HG03521 (cell line): ENCODE data around the gene PMS2.
"Not testable (repeated sequence)": the region's sequence is repeated elsewhere in the genome, so short reads cannot be mapped to it uniquely, and the experiment has no call there.

Source experiments
- ATAC-seq: cut with Tn5 transposase; IDR thresholded peaks from one replicate; pipeline ENCODE4 v1.9.1; 2021; ENCODE audit warnings: mild to moderate bottlenecking, moderate library complexity; ENCODE audit not compliant: unreplicated experiment

PMS2 gene, protein sequence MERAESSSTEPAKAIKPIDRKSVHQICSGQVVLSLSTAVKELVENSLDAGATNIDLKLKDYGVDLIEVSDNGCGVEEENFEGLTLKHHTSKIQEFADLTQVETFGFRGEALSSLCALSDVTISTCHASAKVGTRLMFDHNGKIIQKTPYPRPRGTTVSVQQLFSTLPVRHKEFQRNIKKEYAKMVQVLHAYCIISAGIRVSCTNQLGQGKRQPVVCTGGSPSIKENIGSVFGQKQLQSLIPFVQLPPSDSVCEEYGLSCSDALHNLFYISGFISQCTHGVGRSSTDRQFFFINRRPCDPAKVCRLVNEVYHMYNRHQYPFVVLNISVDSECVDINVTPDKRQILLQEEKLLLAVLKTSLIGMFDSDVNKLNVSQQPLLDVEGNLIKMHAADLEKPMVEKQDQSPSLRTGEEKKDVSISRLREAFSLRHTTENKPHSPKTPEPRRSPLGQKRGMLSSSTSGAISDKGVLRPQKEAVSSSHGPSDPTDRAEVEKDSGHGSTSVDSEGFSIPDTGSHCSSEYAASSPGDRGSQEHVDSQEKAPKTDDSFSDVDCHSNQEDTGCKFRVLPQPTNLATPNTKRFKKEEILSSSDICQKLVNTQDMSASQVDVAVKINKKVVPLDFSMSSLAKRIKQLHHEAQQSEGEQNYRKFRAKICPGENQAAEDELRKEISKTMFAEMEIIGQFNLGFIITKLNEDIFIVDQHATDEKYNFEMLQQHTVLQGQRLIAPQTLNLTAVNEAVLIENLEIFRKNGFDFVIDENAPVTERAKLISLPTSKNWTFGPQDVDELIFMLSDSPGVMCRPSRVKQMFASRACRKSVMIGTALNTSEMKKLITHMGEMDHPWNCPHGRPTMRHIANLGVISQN

DNA sequence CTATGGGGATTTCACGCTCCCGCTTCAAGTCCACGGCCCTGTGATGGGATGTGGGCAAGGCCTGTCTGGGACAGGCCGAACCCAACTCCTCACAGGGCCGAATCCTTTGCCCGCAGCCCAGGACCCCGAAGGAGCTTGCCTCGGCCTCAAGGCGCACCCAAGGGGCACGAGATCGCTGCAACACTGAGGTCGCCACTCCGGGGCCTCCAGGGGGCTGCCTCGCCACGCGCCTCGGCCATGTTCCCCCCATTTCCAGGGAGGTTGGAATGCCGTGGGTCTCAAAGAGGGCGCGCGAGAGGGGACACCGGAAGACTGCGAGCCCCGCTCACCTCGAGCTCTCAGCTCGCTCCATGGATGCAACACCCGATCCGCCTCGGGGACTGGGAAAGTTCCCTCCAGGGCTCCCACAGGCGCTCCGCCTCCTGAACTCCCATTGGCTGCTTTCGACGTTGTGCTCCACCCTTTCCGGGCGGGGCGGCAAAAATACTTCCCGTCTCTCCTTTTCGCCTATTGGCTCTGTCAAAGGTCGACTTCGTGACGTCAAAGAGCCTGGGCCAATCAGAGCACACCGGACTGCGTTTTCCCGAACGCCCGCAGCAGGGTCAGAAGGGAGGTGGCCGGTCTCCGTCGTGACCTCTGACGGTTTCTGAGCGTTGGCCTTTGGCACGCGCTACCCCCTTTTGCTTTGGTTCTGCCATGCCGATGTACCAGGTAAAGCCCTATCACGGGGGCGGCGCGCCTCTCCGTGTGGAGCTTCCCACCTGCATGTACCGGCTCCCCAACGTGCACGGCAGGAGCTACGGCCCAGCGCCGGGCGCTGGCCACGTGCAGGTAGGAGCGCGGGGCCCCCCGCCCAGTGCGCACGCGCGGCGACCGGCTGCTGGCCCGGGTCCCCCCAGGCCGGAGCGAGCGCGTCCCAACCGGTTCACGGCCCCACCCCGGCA, at the start of gene PMS2, which contains the start of gene AIMP2:
Gene PMS2 (minus strand): TSS at position 382 of the 944 bp plus-strand sequence. CDS start 30 bp downstream, at position 352.
Gene AIMP2 (plus strand): TSS at position 605 of the 944 bp plus-strand sequence. CDS start 92 bp downstream, at position 697.
- peak; percentile 96 for ATAC-seq

DNA sequence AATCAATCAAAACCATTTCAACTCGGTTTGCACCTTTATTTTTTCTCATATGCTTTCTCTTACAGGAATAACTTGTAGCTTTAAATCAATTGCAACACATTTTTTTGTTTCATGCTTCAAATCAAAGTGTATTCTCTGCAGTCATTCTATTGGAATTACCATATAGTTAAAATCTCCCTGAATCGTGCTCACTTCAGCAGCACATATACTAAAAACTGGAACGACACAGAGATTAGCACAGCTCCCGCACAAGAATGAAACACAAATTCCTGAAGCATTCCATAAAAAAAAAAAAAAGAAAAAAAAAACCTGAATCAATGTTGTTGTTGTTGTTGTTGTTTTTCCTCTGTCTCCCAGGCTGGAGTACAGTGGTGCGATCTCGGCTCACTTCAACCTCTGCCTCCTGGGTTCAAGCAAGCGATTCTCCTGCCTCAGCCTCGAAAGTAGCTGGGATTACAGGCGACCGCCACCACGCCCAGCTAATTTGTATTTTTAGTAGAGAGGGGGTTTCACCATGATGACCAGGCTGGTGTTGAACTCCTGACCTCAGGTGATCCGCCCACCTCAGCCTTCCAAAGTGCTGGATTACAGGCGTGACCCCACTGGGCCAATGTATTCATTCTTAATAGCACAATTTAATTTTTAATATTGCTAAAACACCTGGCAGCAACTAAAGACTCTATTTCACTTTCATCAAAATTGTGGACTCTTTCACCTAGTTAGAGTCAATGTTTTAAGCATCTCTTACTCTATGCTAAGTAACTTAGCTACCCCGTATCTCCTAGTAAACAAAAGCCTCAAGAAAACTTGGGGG, 48.7 kb upstream of the PMS2 start:
- no peak for ATAC-seq

DNA sequence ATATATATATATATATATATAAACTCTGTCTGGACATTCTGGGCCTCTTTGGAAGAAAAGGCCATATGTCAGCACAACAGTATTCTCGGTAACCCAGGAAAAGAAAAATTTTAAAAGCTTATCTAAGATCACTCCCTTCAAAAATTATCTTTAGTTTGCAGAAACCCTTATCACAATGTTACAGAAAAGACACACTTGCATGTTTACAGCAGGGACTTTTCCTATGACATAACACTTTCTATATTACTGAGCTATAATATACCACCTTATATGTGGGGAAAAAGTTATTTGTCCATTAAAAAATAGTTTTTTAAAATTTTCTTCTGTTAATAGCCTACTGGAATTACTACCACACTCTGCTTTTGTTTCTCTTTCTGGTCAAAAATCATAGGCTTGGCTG, 47.8 kb upstream of the PMS2 start:
- no peak for ATAC-seq

DNA sequence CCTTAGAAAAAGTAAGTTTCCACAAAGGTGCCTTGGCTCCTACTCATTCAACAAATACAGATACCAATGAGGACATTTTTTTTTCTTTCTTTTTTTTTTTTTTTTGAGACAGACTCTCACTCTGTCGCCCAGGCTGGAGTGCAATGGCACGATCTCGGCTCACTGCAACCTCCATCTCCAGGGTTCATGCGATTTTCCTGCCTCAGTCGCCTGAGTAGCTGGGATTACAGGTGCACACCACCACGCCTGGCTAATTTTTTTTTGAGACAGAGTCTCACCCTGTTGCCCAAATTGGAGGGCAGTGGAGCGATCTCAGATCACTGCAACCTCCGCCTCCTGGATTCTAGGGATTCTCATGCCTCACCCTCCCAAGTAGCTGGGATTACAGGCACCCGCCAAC, 42.3 kb upstream of the PMS2 start:
- ATAC-seq: not testable (repeated sequence)

DNA sequence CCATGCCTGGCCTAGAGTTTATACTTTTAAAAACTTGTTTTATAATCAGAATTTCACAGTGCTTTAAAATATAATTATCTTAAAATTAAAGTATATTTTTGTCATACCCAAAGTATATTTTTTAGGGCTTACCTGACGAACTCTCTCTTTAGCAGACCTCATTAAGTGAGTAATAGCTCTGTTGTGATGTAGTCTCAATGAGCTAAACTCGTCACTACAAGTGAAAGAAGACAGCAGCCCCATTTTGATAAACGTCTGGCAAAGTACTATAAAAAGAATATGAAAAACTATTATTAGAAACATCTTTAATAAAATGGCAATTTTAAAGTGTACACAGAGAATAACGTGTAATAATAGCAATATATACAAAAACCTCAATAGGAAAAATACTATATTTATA, 40.9 kb upstream of the PMS2 start:
- ATAC-seq: no peak

DNA sequence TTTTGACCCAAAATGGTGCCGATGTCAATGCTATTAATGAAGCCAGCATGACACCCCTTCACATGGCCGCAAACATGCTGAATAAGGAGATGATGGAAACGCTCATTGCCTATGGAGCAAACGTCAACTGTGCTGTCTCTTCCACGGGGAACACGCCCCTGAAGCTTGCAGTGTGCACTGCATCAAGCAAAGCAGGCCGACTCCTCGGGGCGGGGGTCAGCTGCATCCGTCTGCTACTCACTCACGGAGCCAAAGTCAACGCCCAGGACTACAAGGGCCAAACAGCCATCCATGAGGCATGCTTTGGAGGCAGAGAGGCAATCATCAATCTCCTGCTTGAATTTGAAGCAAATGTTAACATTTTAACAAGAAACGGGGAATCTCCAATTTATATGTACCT, 26.8 kb upstream of the PMS2 start:
- no peak for ATAC-seq

DNA sequence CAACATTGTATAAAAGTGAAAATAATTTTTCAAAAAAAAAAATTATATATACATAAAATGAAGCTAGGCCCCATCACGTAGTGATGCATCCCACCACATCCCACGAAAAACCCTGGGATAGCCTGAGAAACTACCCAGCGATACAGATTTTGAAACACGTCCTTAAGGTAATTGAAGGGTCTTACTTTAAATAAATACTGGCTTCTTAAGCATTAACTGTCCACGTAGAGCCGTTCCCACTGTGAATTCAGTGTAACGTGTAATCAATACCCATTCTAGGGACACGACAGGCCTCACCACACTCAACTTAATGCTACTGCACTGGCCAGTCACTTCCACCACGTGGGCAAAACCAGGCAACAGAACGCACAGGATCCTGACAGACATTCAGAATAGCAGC, 26.3 kb upstream of the PMS2 start:
- no peak for ATAC-seq

DNA sequence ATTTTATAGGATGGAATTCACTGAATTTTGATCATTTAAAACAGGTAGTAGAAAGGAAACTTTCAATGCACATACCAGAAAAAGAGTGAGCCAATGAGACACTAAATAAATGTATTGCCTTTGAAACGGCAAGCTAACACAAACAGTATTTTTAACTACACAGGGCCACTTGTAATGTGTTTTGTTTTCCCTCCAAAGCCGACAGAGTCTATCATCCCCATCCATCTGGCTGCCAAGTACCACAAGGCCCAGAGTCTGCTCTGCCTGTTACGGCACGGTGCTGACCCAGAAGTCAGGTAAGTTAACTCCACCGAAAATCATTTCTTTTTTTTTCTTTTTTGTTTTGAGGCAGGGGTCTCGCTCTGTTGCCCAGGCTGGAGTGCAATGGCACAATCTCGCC, 23.8 kb upstream of the PMS2 start:
- ATAC-seq: no peak

DNA sequence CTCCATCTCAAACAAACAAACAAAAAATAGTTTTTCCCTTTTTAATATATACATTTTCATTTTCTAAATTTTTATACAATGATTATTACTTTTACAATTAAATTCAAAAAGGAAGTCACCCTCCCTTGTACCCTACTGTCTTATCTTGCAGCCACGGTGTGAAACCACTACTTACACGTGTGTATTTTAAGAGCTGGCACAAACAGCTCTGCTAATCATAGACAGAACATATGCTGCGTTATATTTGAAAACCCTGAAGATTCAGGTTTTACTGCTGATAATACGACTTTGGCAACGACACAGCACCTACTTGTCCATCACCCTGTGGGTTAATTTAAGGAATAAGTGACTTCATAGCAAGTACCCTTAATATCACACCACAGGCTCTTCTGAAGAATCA, 23.3 kb upstream of the PMS2 start:
- no peak for ATAC-seq

DNA sequence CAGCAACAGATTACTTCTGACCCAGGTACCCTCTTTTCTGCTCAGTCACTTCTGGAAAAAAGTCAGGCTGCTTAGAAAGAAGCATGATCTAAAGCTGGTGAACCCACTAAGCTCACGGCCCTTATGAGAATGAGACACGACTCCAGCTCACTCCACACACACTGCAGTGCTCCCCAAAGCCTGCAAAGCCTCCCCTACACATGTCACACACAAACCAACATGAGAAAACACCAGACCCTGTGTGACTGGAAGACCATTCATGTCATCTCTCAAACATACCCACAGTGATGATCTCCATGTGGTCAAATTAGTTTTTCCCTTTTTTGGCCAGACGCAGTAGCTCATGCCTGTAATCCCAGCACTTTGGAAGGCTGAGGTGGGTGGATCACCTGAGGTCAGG, 22.7 kb upstream of the PMS2 start:
- ATAC-seq: no peak

DNA sequence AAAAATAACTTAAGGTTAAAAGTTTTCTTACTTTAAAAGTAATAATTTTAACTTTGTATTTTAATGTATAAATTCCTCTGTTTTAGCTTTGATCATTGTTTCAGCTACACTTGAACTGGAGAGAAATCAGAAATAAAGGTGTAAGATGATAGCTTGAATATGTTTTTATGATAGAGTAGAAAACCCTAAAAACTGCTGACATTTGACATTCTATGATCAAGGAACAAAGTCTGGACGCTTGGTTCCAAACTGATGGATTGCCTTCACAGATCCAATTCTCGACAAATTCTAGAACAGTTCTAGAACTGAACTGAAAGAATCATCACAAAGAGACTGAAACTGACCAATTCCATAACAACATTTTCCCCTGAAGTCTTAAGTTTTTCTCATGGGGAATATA, 22.1 kb upstream of the PMS2 start, which contains the start of gene ANKRD61:
Gene ANKRD61 (plus strand): TSS at position 389 of the 400 bp plus-strand sequence. CDS start 0 bp downstream, at position 389.
- no peak for ATAC-seq

DNA sequence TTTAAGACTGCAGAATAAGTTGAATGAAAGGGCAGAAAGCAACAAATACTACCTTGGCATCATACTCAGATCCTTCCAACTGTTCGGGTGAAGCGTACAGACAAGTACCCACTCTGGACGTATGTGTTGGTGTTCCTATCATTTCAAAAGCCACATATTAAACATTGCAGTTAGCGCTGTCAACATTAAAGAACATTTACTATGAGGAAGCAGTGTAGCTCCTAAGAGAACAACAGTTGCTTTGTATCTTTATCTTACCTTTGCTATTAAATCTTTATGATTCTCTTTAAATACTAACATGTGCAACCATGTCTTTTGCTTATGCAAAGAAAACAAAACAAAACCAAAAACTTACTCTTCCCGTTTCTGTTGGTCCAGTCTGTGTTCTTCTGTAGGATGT, 19.7 kb upstream of the PMS2 start:
- no peak for ATAC-seq

DNA sequence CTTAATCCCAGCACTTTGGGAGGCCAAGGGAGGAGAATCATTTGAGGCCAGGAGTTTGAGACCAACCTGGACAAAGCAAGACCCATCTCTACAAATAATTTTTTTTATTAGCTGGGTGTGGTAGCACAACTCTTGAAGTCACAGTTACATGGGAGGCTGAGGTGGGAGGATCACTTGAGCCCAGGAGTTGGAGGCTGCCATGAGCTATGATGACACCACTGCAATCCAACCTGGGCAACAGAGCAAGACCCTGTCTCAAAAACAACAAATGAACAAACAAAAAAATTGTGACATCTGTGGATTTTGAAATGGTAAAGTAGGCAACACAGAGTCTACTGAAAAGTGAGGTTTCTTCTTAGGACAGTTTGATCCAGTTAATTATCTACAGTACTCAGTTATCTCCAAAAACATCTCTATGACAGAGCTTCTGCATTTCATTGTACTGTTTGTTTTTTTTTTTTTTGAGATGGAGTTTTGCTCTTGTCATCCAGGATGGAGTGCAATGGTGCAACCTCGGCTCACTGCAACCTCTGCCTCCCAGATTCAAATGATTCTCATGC, 19.0 kb upstream of the PMS2 start:
- no peak for ATAC-seq

DNA sequence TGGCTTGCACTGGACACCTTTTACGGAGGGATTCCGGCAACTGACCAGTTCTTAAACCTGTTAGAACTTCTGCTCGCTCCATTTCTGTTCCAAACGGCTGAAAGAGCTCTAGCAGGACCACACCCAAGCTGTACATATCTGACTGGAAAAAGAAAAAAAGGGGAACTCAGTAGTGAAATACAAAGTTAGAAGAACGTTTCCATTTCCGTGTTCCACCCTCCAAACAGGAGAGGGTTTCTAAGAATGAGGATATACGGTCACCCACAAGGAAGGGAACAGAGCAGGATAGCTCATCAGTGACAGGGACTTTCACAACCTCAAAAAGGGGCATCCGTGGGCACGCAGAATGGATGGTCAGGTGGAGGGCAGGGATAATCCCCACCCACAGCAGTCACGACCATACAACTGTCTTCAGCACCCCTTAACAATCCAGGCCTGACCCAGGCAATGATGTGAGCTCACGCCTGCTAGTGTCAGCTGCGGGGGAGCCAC, 18.0 kb upstream of the PMS2 start:
- no peak for ATAC-seq

DNA sequence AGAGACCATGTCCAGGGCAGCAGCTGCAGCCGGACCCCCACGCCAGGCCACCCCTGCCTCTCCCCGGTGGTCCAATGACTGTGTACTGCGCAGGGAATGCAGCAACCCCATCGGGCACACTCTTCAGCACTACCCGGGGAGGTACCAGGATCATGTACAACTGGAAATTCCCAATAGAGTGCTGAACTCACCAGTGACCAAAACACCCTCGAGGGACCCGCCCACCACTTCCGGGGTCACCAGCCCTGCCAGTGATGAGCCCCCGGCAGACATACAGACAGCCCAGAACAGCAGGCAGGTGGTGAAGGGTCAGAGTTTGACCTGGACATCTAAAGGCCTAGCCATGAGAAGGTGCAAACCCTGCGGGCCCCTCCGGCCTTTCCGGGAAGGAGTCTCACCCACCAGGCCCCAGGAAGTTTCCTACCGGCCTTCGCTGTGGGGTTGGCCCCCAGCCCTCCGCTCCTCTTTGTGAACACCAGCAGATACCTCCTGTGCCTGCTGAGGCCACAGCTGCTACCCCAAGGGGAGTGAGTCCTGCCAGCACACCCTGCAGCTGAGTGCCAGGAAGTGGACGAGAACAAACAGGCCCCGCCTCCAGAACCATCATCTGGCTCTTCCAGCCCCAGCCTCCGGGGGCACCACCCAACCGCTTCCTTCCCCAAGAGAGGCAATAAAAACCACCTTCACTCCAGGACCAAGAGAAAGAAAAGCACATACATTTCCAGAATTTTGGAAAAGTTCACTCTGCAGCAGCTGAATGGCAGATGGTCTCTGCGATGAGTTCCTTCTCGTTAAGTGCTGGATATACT, 17.4 kb upstream of the PMS2 start:
- ATAC-seq: peak; percentile 62

DNA sequence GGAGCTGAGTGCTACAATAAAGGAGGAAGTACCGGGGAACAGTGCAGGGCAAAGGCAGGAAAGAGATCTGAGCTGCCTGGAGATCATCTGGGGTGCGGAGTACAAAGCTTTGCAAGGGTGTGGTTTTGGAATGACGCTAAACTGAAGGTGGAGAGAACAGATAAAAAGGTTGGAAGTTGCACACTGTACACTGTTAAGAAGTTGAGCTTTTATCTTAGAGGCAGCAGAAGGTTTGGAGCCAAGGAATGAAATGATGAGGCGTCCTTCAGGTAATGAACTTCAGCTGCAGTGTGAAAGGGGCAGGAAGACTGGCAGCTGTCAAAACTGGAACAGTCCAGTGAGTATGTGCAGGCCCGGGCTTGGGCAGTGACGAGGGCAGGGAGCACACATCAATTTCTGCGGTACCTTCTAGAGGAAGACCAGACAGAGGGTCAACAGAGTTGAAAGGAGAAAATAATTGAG, 15.2 kb upstream of the PMS2 start:
- no peak for ATAC-seq

DNA sequence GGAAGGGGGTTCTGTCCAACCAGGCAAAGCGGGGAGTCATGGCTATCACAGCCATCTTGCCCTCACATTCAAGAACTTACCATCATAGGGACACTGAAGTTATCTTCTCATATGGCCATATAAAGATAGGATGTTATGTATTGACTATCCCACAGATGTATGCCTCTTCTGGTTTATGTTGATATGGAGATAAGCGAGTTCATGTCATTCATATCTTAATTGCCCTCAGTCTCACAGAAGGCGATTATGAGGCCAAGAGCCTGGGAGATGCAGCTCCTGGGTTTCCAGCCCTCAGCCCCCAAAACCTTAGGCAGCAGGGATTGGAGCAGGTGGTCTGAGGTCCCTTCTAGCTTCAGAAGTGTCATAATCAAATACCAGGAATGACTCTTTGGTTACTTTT, 13.9 kb upstream of the PMS2 start:
- ATAC-seq: no peak
